GM19395 (cell line): ENCODE data around the gene COL23A1.
"Not testable (repeated sequence)": the region's sequence is repeated elsewhere in the genome, so short reads cannot be mapped to it uniquely, and the experiment has no call there.

Experiments used
- ATAC-seq: cut with Tn5 transposase; IDR thresholded peaks from one replicate; pipeline ENCODE4 v1.9.1; 2021; ENCODE audit warnings: mild to moderate bottlenecking, moderate library complexity; ENCODE audit not compliant: unreplicated experiment

The COL23A1 gene

DNA sequence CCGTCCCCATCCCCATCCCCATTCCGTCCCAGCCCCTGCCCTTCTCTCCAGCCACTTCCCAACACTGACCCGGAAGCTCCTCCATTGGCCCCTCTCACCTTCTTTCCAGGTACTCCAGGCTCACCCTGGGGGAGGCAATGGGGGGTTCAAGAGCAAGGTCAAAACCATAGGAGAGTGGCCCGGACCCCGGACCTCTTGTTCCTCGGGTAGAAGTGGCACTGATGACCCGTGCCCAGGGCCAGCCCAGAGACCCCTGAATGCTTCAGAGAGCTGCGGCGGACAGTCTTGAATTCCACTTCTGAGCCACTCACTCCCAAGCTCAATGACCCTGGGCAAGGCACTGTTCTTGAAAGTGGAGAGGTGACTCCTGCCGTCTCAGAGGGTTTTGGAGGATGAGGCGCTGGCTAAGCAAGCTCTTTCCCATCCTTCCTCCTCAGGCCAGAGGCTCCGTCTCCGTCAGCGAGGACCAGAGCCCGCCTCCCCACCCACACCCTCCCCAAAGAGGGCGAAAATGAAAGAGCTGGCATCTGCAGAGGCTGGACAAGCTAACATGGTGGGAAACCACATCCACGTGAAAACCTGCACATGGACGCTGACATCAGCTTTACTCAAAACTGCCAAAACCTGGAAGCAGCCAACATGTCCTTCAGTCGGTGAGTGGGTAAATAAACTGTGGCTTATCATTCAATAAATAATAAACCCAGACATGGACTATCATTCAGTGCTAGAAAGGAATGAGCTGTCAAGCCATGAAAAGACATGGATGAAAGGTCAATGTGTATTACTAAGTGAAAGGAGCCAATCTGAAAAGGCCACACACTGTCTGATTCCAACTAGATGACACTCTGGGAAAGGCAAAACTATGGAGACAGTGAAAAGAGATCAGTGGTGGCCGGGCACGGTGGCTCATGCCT lies 330.3 kb downstream of the COL23A1 start:
- no peak for ATAC-seq

DNA sequence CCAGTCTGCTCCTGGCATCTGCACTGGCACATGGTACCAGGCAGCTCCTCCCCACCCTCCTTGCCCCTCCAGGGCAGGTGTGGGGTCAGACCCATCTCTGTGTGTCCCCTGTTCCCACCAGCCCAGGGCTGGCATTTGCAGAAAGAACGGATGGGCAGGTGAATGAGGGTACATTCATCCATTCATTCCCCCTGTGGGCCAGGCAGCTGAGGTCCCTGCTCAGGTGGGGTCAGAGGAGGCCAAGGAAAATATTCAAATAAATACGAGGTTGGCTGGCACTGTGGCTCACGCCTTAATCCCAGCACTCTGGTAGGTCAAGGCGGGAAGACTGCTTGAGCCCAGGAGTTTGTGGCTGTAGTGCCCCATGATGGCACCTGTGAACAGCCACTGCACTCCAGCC lies 332.5 kb downstream of the COL23A1 start:
- no peak for ATAC-seq

DNA sequence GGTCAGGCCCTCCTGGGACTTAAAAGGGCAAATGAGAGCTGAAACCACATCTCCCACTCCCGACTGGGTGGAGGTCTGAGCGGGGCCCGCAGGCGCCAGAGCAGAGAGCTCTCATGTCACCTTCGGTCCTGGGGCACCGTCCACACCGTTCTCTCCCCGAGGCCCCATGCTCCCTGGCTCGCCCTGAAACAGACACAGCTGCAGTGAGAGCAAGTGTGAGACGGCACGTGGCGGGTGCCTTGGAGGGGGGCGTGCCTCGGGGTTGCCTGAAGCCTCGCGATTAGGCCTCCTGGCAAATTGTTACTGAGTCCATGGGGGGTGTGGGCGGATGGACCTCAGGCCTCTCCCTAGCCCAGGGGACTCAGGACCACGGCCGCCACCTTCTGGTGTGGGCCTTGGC lies 333.4 kb downstream of the COL23A1 start:
- ATAC-seq: no peak

- ATAC-seq: not testable (repeated sequence)
These were observed 336.6 kb downstream of the COL23A1 start for GRCh38 chr5:178253632-178254031.

- no peak for ATAC-seq
These were observed 337.9 kb downstream of the COL23A1 start for GRCh38 chr5:178252258-178252657.

GRCh38 chr5:178250263-178250662 lies 339.9 kb downstream of the COL23A1 start:
- no peak for ATAC-seq

DNA sequence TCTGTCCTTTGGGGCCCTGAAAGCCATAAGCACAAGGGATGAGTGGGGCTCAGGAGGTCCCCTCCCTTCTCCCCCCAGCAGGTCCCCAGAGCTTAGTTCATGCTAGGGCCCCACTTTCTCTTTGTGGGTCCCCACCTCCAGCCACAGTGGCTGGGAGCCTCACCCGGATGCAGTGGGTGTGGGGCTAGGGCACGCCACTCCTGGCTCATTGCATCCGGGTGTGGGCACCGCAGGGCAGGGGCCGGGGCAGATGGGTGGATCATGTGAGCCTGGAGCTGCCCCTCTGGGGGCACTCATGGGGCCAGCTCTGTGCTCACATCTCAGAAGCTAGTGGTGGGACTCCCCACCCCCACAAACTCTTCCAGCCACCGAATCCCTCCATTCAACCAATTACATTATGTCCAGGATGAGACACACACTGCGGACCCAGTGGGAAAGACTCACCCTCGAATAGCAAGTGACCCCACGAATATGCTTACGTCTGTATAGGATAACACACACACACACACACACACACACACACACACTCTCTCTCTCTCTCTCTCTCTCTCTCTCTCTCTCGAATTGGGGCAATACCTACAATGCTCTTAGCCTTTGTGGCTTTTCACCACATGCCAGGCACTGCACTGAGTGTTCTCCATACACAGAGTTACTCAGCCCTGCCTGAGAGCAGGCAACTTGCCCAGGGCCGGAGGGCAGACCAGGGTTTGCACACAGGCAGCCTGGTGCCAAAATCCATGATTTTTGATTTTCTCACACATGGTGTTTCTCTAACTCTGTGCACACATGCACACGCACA lies 340.8 kb downstream of the COL23A1 start:
- no peak for ATAC-seq

GRCh38 chr5:178248750-178249149 lies 341.4 kb downstream of the COL23A1 start:
- ATAC-seq: no peak

DNA sequence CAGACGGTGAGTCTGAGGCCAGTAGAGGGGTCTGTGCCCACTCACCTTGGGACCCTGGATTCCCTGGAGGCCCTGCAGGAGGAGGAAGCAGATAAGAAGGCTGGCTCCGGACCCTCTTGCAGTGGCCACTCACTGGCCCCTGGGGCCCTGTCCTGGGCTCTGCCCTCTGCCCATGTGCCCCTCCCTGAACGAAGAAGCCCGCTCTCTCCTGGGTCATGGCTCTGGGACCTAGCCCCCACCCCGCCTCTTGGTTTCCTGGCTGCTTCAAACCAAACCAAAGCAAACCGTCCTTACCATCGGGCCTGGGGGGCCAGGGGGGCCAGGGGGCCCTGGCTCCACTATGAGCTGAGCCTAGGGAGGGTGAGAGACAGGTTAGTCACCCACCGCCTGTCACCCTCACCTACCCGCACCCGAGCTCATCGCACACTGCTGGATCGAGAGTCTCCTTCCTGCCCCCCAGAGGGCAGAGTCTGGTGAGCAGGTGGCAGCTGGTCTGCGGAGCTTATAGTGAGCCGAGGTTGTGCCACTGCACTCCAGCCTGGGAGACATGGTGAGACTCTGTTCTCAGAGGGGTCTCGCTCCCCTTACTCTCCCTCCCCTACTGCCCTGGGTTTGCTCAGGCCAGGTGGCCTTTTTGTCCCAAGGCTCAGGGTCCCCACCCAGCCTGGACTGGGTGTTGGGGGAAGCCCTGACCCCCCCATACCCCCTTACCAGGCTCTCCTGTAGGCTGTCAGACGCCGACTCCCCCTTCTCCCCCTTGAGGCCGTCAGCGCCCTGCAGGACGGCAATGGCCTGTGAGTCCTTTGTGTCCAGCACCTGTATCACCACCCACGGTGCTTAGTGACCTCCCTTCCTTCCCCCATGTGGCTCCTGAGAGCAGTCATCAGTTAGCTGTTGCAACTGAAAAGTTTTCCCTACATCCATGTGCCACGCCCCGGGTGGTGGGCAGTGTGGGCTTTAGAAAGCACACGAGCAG lies 342.4 kb downstream of the COL23A1 start:
- ATAC-seq: no peak

- no peak for ATAC-seq
These were observed 343.4 kb downstream of the COL23A1 start for GRCh38 chr5:178246624-178247279.

DNA sequence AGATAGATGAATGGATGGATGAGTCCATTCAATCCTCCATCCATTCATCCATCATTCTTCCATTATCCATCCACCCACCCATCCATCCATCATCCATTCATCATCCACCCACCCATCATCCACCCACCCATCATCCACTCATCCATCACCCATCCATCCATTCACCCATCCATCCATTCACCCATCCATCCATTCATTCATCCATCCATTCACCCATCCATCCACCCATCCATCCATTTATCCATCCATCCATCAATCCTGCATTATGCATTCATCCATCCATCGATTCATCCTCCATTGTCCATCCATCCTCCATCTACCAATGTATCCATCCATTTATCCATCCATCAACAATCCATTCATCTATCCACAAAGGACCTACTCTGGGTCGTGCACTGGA lies 344.8 kb downstream of the COL23A1 start:
- no peak for ATAC-seq

- no peak for ATAC-seq
These were observed 345.6 kb downstream of the COL23A1 start for GRCh38 chr5:178244576-178244975.

- ATAC-seq: no peak
These were observed 347.8 kb downstream of the COL23A1 start for GRCh38 chr5:178242416-178242815.

DNA sequence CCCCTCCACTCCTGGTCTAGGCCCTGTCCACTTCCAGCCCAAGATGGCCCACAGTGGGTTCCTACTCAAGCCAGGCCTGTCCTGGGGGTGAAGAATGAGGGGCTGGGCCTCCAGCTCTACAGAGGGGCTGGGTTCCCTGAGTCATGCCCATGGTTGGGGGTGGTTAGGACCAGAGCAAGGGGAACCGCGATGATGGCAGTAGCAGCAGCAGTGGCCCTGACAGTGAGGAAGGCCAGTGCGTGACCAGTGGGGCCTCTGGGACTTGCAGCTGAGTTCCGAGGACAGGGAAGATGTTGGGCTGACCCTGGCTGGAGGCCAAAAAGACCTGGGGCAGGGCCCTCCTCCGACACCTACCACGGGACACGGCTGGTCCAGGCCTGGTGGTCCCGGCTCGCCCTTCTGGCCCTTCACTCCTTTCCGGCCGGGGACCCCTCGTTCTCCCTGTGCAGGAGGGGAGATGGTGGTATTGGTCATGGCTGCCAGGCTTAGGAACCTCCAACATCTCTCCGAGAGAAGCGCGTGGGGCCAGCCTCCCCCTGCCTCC lies 348.4 kb downstream of the COL23A1 start:
- no peak for ATAC-seq

- ATAC-seq: no peak
These were observed 348.9 kb downstream of the COL23A1 start for GRCh38 chr5:178241231-178241663.

DNA sequence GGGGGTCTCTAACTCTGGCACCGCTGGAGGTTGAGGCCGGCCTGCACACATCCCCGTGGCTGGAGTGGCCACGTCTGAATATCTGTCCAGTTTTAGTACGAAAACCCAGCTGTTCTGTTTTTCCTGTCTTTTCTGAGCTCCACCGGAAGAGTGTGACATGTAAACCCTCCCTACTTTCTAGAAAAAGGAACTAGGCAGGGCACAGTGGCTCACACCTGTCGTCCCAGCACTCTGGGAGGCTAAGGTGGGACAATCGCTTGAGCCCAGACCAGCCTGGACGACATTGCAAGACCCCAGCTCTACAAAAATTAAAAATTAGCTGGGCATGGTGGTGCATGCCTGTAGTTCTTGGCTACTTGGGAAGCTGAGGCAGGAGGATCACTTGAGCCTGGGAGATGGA lies 349.4 kb downstream of the COL23A1 start:
- ATAC-seq: no peak

DNA sequence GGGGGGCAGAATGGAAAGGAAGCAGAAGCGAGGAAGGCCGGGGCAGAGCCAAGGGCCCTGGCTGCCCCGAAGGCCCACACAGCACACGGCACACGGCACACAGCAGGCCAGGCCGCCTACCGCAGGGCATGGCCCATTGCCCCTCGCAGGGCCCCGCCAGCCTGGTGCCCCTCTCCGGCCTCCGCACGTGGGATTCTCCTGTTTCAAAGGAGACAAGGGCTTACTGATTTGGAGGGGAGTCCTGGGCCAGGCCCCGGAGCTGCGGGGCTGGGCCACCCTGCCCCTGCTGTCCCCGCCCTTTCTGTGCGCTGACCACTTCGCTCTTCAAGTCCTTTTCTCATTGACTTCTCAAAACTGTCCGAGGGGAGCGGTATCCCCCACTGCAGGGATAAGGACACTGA lies 349.9 kb downstream of the COL23A1 start:
- no peak for ATAC-seq

GRCh38 chr5:178239626-178240301 lies 350.4 kb downstream of the COL23A1 start:
- not testable (repeated sequence) for ATAC-seq
